Osteocyte (in vitro differentiated cells): ENCODE results near the gene TRIM47. TPM values are rescaled to one million over a fixed set of nuclear protein-coding genes. Genes with fewer than 3 reads are reported as not detected.

Experiments
- DNase-seq: peaks from one replicate; pipeline ENCODE4 v3.0.0; 2021; ENCODE audit warnings: mixed read lengths; ENCODE audit not compliant: unreplicated experiment; ENCODE audit errors: extremely low spot score
- H3K27ac Mint-ChIP-seq: one replicate; pipeline ENCODE4 v1.8.0; 2021; ENCODE audit warnings: mild to moderate bottlenecking, mixed read lengths; ENCODE audit not compliant: unreplicated experiment
- H3K27me3 Mint-ChIP-seq: one replicate; pipeline ENCODE4 v1.8.0; 2021; ENCODE audit warnings: mixed read lengths; ENCODE audit not compliant: unreplicated experiment
- H3K36me3 Mint-ChIP-seq: one replicate; pipeline ENCODE4 v1.8.0; 2021; ENCODE audit warnings: mixed read lengths; ENCODE audit not compliant: unreplicated experiment
- H3K4me1 Mint-ChIP-seq: one replicate; pipeline ENCODE4 v1.8.0; 2021; ENCODE audit warnings: mixed read lengths; ENCODE audit not compliant: unreplicated experiment
- H3K4me3 Mint-ChIP-seq: one replicate; pipeline ENCODE4 v1.8.0; 2021; ENCODE audit warnings: mild to moderate bottlenecking, moderate library complexity, mixed read lengths; ENCODE audit not compliant: unreplicated experiment
- H3K9me3 Mint-ChIP-seq: one replicate; pipeline ENCODE4 v1.8.0; 2021; ENCODE audit warnings: mixed read lengths; ENCODE audit not compliant: unreplicated experiment
- total RNA-seq: library from RNA; stranded (reverse); gene quantifications from 2 replicates; pipeline ENCODE4 v1.2.1, GENCODE V29; 2021
- TF ChIP-seq, protein P1 (sequence below): fragments of 200-600 bp; sonication (generic); IDR thresholded peaks from 2 replicates; pipeline ENCODE4 v1.5.0; 2021; ENCODE audit warnings: antibody characterized with exemption, mild to moderate bottlenecking, moderate library complexity

TRIM47 gene
- total RNA-seq, 1 donor from 2014 or later = 33.3 TPM

DNA sequence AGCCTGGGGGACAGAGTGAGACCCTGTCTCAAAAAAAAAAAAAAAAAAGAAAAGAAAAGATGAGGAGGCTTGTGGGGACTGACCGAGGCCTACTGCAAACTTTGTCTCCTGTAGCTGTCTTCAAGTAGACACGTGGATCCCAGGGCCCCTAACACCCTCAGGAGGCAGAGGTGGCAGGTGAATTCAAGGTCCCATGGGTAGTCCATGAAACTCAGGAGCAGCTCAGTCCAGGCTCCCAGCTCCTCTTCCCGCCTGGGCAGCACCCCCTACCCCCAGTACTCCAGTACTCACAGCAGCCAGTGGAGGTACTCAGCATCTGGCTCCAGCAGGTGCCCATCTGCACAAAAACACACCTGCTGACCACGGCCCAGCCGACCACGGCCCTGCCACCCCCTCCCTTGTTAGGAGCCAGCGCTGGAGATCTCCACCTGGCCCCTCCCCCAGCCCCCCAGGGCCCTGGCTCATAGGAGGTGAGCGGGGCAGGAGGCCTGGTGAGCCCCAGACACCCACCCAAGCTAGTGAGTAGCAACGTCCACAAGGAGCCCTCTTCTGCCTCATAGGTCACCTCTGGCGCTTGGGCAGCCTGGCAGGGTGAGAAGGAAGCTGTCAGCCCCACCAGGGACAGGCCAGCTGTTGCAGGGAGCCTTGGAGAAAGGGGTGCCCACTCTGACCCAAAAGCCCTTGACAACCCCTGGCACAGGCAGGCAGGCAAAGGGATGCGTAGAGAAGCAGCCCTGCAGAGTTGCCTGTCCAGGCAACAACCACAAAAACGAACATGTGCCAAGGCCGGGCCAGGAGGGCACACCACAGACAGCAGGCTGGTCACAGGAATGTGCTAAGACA is 22.5 kb upstream of the TRIM47 start:
- H3K27me3 Mint-ChIP-seq = no peaks in the 10 kb centered on the region
- no peak for DNase-seq
- TF ChIP-seq, protein P1, sequence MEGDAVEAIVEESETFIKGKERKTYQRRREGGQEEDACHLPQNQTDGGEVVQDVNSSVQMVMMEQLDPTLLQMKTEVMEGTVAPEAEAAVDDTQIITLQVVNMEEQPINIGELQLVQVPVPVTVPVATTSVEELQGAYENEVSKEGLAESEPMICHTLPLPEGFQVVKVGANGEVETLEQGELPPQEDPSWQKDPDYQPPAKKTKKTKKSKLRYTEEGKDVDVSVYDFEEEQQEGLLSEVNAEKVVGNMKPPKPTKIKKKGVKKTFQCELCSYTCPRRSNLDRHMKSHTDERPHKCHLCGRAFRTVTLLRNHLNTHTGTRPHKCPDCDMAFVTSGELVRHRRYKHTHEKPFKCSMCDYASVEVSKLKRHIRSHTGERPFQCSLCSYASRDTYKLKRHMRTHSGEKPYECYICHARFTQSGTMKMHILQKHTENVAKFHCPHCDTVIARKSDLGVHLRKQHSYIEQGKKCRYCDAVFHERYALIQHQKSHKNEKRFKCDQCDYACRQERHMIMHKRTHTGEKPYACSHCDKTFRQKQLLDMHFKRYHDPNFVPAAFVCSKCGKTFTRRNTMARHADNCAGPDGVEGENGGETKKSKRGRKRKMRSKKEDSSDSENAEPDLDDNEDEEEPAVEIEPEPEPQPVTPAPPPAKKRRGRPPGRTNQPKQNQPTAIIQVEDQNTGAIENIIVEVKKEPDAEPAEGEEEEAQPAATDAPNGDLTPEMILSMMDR = no peak
- peaks cover 12% of the 10 kb centered on the region for H3K4me1 Mint-ChIP-seq
- H3K4me3 Mint-ChIP-seq = no peak overlapping the region
- no peak overlapping the region for H3K27ac Mint-ChIP-seq
- H3K9me3 Mint-ChIP-seq = no peaks in the 10 kb centered on the region
- H3K36me3 Mint-ChIP-seq = peaks cover 11% of the 10 kb centered on the region

DNA sequence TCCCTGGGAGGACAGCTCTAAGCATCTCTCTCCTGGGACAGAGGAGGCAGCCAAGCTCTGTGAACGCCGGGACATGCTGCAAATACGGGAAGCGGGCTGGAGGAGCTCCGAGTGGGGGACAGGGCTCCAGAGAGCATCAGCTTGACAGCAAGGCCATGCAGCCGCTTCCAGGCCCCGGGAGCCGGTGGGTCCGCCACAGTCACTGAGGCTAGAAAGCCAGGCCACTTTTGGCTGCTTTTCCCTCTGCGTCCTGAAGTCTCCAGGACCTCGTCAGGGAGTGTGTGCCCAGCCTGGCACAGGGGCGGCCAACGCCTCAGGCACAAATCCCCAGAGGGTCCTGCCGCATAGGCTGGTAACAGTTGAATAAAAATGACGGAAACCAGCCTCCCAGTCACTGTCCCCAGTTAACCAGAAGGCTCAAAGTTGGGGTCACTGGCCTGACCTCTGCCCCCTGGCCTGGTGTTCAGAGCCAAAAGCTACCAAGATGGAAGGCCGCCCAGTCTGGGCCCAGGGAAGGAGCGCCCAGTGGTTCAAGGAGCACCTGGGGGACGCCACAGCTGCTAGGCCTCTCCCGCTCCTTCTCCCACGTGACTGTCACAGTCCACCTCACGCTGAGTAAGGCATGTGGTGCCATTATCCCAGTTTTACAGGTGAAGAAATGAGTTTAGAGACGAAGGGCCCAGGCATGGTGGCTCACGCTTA is 21.5 kb upstream of the TRIM47 start:
- Mint-ChIP-seq H3K27me3 (no peaks in the 10 kb centered on the region), H3K4me3 (no peak overlapping the region), H3K27ac (no peak overlapping the region), H3K36me3 (peaks cover 11% of the 10 kb centered on the region), H3K4me1 (peaks cover 19% of the 10 kb centered on the region), H3K9me3 (no peaks in the 10 kb centered on the region)
- TF ChIP-seq, protein P1 = no peak
- no peak for DNase-seq

DNA sequence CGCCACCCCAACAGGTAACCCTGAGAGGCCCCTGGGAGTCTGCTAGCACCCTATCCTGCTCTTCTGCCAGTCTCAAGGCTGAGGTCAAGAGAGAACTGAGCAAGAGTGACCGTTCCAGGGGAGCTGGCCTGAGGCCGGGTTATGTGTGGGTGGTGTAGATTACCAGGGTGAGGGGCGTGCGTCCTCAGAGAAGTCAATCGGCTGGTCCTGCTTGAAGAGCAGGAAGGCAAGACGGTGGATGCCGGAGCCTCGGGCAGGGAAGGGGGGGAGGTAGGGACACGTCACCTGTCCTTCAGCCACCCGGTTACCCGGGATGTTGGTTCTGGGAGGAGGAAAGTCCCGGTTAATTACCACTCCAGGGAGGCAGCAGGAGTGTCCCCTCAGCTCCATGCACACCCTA is 21.0 kb upstream of the TRIM47 start:
- no peak overlapping the region for H3K4me3 Mint-ChIP-seq
- H3K4me1 Mint-ChIP-seq = peaks cover 20% of the 10 kb centered on the region
- peaks cover 11% of the 10 kb centered on the region for H3K36me3 Mint-ChIP-seq
- TF ChIP-seq, protein P1 = no peak
- no peaks in the 10 kb centered on the region for H3K27me3 Mint-ChIP-seq
- H3K9me3 Mint-ChIP-seq = no peaks in the 10 kb centered on the region
- no peak overlapping the region for H3K27ac Mint-ChIP-seq
- DNase-seq = no peak

DNA sequence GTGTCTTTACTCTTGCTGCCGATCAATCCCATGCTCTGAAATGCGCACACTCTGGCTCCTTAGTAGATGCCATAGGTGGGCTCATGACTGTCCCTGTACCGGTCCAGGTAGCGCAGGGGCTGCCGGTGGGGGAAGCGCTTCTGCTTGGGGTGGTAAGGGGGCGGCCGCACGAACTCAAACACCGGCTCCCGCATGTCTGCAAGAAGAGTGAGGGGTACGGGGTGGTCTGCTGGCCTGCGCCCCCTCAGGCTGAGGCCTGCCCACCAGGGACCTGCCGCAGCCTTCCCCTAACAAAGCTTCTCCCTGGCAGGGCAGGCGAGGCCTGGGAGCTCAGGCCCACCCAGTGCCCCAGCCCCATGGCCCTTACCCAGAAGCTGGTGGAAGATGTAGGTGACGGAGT is 20.4 kb upstream of the TRIM47 start:
- TF ChIP-seq, protein P1 = no peak
- peaks cover 23% of the 10 kb centered on the region for H3K4me1 Mint-ChIP-seq
- peaks cover 11% of the 10 kb centered on the region for H3K36me3 Mint-ChIP-seq
- no peak for DNase-seq
- H3K4me3 Mint-ChIP-seq = no peak overlapping the region
- no peaks in the 10 kb centered on the region for H3K9me3 Mint-ChIP-seq
- H3K27ac Mint-ChIP-seq = no peak overlapping the region
- H3K27me3 Mint-ChIP-seq = no peaks in the 10 kb centered on the region

DNA sequence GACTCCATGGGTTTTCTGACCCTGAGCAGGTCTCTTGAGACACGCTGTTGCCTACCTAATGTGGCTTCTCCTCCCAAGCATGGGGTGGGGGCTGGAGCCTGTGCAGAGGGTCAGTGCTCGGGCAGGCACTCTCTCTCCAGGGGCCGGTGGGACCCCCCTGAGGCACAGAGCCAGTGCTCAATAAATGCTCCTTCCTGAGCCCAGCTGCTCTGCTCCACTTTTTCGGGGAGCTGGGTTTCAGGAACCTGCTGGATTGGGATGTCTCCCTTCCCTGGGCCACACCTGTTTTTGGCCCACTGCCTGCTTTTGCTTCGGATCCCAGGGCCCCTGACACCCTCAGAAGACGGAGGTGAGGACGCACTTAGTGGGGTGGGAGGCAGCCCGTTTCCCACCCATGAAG is 19.7 kb upstream of the TRIM47 start:
- no peaks in the 10 kb centered on the region for H3K27me3 Mint-ChIP-seq
- H3K4me3 Mint-ChIP-seq = peak overlapping the region; percentile 65
- peaks cover 11% of the 10 kb centered on the region for H3K36me3 Mint-ChIP-seq
- TF ChIP-seq, protein P1 = no peak
- no peak for DNase-seq
- H3K9me3 Mint-ChIP-seq = no peaks in the 10 kb centered on the region
- peaks cover 24% of the 10 kb centered on the region for H3K4me1 Mint-ChIP-seq
- H3K27ac Mint-ChIP-seq = peak overlapping the region; percentile 68
